ENCODE results near the gene AMELY.
"Not testable (repeated sequence)": the region's sequence is repeated elsewhere in the genome, so short reads cannot be mapped to it uniquely, and the experiment has no call there.

Gene AMELY

GRCh38 chrY:6911253-6911881 is at the start of gene AMELY:
Gene AMELY, minus strand, starts transcription at chrY:6911752. Its CDS starts 39,144 bp downstream, at chrY:6872608.
- DNase-seq (ENCODE audit: low read depth in 3 of 3) = no peak

GRCh38 chrY:6949947-6950346 is 38.4 kb upstream of the AMELY start:
- no peak for DNase-seq (ENCODE audit: low read depth in 3 of 3)

- DNase-seq (ENCODE audit: low read depth in 3 of 3) = no peak
Measured at GRCh38 chrY:6948378-6948777, 36.8 kb upstream of the AMELY start.

- no peak for DNase-seq (ENCODE audit: low read depth in 3 of 3)
Measured at GRCh38 chrY:6947695-6948094, 36.1 kb upstream of the AMELY start.

- DNase-seq (ENCODE audit: low read depth in 3 of 3) = no peak
Measured at GRCh38 chrY:6935497-6935896, 23.9 kb upstream of the AMELY start.

GRCh38 chrY:6931779-6932396 is 20.3 kb upstream of the AMELY start:
- DNase-seq (ENCODE audit: low read depth in 3 of 3) = no peak

- DNase-seq (ENCODE audit: low read depth in 3 of 3) = no peak
Measured at GRCh38 chrY:6929237-6929636, 17.7 kb upstream of the AMELY start.

- no peak for DNase-seq (ENCODE audit: low read depth in 3 of 3)
Measured at GRCh38 chrY:6928265-6928664, 16.7 kb upstream of the AMELY start.

- no peak for DNase-seq (ENCODE audit: low read depth in 3 of 3)
Measured at GRCh38 chrY:6921061-6921460, 9.5 kb upstream of the AMELY start.

GRCh38 chrY:6913362-6913761 is 1.8 kb upstream of the AMELY start:
- DNase-seq (ENCODE audit: low read depth in 3 of 3) = no peak

GRCh38 chrY:6910372-6911252 is 940 bp downstream of the AMELY start, which contains the start of gene TBL1Y:
Gene TBL1Y, plus strand, starts transcription at chrY:6910697. Its CDS starts 114,388 bp downstream, at chrY:7025085.
- no peak for DNase-seq (ENCODE audit: low read depth in 3 of 3)

- no peak for DNase-seq (ENCODE audit: low read depth in 3 of 3)
Measured at GRCh38 chrY:6909856-6910255, 1.7 kb downstream of the AMELY start.

GRCh38 chrY:6909118-6909521 is 2.4 kb downstream of the AMELY start:
- DNase-seq (ENCODE audit: low read depth in 3 of 3) = no peak

- DNase-seq (ENCODE audit: low read depth in 3 of 3) = not testable (repeated sequence)
Measured at GRCh38 chrY:6908021-6908420, 3.5 kb downstream of the AMELY start.

- no peak for DNase-seq (ENCODE audit: low read depth in 3 of 3)
Measured at GRCh38 chrY:6907591-6907990, 4.0 kb downstream of the AMELY start.

- not testable (repeated sequence) for DNase-seq (ENCODE audit: low read depth in 3 of 3)
Measured at GRCh38 chrY:6902116-6902515, 9.4 kb downstream of the AMELY start.

- no peak for DNase-seq (ENCODE audit: low read depth in 3 of 3)
Measured at GRCh38 chrY:6895236-6895635, 16.3 kb downstream of the AMELY start.

GRCh38 chrY:6894496-6894895 is 17.1 kb downstream of the AMELY start:
- no peak for DNase-seq (ENCODE audit: low read depth in 3 of 3)

GRCh38 chrY:6849384-6849783 is 62.2 kb downstream of the AMELY start:
- DNase-seq (ENCODE audit: low read depth in 3 of 3) = no peak

GRCh38 chrY:6842650-6843049 is 68.9 kb downstream of the AMELY start:
- not testable (repeated sequence) for DNase-seq (ENCODE audit: low read depth in 3 of 3)
